ENCODE measurements around the gene DYSF. TPM values are rescaled to one million over a fixed set of nuclear protein-coding genes. Genes with fewer than 3 reads are reported as not detected.

DYSF gene
- total RNA-seq, 4 donors from 2014 or later: 3.7 to 18.7 (median 10.6) TPM

DNA sequence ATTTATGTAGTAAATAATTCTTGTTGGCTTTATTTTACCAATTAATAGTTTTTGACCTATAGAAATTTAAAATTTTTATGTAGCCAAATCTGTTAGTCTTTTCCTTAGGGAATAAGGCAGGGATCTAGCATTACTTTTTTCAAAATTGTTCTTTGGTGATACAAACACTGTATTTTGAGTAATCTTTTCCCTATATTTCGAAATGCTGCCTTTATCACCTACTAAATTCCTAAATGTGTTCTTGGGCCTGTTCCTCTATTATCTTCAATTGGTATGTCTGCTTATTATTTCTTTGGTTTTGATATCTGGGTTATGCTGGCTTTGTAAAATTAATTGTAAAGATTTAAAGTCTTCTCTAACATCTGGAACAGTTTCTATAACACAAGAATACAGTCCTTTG, 87.5 kb downstream of the DYSF start:
- DNase-seq: no peak
- 83 to 86% methylated on average over 1 of the region's 1 CpG for WGBS, 2 donors (ENCODE audit: low coverage in 1 of 2)
- no peak overlapping the region for H3K27ac ChIP-seq
- no peaks in the 10 kb centered on the region for H3K36me3 ChIP-seq
- peaks cover 0 to 19% (median 6%) of the 10 kb centered on the region in 4 donors for H3K4me1 ChIP-seq
- in situ Hi-C loops (cut with MboI; ENCODE audit: low pct_ligation_motif_present in 1 of 4, low pct_unique_long_range_greater_than_20kb in 1 of 4, low sequenced_read_pairs in 3 of 4): loop anchor here in 3 of 4 donors (25.0 kb wide), 3 partner anchors 621 to 1196 kb away; no protein-coding TSS in a partner anchor
- no peak overlapping the region for H3K4me3 ChIP-seq
- TF ChIP-seq POLR2A (IDR thresholded peaks at IDR 0.05) (no peak), EP300 (IDR thresholded peaks at IDR 0.05; ENCODE audit: low read depth) (no peak), POLR2AphosphoS5 (IDR thresholded peaks at IDR 0.05) (no peak)
- TF ChIP-seq, protein P1, sequence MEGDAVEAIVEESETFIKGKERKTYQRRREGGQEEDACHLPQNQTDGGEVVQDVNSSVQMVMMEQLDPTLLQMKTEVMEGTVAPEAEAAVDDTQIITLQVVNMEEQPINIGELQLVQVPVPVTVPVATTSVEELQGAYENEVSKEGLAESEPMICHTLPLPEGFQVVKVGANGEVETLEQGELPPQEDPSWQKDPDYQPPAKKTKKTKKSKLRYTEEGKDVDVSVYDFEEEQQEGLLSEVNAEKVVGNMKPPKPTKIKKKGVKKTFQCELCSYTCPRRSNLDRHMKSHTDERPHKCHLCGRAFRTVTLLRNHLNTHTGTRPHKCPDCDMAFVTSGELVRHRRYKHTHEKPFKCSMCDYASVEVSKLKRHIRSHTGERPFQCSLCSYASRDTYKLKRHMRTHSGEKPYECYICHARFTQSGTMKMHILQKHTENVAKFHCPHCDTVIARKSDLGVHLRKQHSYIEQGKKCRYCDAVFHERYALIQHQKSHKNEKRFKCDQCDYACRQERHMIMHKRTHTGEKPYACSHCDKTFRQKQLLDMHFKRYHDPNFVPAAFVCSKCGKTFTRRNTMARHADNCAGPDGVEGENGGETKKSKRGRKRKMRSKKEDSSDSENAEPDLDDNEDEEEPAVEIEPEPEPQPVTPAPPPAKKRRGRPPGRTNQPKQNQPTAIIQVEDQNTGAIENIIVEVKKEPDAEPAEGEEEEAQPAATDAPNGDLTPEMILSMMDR (IDR thresholded peaks at IDR 0.05): no peak
- intact Hi-C loops (cut with DNase I; ENCODE audit: low total_unique reads): no loop called here
- H3K27me3 ChIP-seq: peaks cover 2% of the 10 kb centered on the region
- H3K9me3 ChIP-seq: no peaks in the 10 kb centered on the region

DNA sequence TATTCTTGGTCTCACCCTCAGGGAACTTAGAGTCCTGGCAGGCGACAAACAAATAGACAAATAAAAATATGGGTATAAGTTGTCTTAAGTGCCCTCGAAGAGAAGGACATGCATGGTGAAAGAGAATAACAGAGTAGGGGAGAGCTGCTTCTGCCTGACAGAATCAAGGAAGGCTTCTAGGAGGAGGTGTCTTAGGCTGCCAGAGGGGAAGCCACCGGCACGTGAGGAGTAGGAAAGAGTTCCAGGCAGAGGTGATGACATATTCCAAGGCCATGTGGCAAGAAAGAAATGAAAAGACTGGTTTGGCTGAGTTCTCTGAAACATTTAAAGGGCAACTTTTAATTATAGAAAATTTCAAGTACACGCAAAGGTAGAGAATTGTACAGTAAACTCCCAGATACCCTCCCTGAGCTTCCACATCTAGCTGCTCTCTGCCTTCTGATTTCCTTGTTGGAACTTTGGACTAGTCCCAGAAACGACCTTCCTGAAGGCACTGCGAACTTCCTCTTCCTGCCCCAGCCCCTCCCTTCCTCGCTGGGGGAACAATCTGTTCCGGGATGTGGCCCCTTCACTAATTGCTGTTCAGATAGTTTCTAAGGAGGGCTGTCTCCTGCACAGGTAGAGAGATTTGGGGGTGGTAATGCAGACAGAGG, 91.7 kb downstream of the DYSF start:
- DNase-seq: peak; percentile 53
- WGBS, 2 donors (ENCODE audit: low coverage in 1 of 2): 49 to 66% methylated on average over 4 to 9 of the region's 9 CpGs
- intact Hi-C loops (cut with DNase I; ENCODE audit: low total_unique reads): loop anchor here (2.0 kb wide), 1 partner anchor 606 kb away; no protein-coding TSS in a partner anchor
- Histone ChIP-seq H3K27me3 (peaks cover 10% of the 10 kb centered on the region), H3K27ac (peak overlapping the region in 2 of 4 donors; percentile 32 to 39), H3K36me3 (no peaks in the 10 kb centered on the region), H3K4me1 (peaks cover 0 to 19% (median 8%) of the 10 kb centered on the region in 4 donors), H3K9me3 (no peaks in the 10 kb centered on the region), H3K4me3 (peak overlapping the region in 3 of 4 donors; percentile 3 to 29 (median 11))
- TF ChIP-seq, protein P1 (IDR thresholded peaks at IDR 0.05): no peak
- TF ChIP-seq POLR2AphosphoS5 (IDR thresholded peaks at IDR 0.05) (peak in 1 of 3 donors; percentile 43), EP300 (IDR thresholded peaks at IDR 0.05; ENCODE audit: low read depth) (no peak), POLR2A (IDR thresholded peaks at IDR 0.05) (no peak)
- in situ Hi-C loops (cut with MboI; ENCODE audit: low pct_ligation_motif_present in 1 of 4, low pct_unique_long_range_greater_than_20kb in 1 of 4, low sequenced_read_pairs in 3 of 4): loop anchor here in 3 of 4 donors (25.0 kb wide), 3 partner anchors 617 to 1192 kb away; no protein-coding TSS in a partner anchor

DNA sequence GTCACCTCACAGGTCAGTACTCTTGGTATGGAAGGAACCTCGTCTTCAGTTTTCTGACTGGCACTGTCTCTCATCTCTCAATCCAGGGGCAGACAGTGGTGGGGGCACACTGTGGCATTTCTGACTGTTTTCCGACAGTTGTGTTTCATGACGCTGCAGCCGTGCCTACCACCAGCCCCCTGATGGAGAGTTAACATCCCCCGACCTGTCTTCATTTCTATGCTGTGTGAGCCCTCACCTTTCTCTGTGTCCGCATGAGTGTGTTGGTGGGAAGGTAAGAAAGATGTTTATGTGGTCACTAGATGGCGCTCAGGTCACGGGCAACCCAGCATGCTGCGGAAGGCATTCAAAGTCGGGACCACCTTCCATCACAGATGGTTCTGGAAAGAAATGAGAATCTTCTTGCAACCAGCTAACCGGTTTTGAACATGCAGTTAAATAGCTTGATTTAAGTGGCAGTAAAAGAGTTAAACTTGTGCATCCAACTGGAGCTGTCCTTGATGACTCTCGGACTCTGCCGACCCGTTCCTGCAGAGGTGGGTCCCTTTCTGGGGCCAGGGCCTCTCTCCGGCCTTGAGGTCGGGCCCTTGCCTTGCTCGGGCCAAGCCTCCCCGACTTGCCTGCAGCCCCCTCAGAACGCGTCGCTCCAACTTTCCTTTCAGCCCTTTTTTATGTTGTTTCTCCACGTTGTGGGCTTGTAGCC, 92.4 kb downstream of the DYSF start:
- peak; percentile 36 for DNase-seq
- Histone ChIP-seq H3K4me1 (peaks cover 0 to 19% (median 8%) of the 10 kb centered on the region in 4 donors), H3K4me3 (peak overlapping the region in 3 of 4 donors; percentile 3 to 29 (median 11)), H3K36me3 (no peaks in the 10 kb centered on the region), H3K27me3 (peaks cover 10% of the 10 kb centered on the region), H3K27ac (peak overlapping the region in 1 of 4 donors; percentile 39), H3K9me3 (no peaks in the 10 kb centered on the region)
- TF ChIP-seq POLR2AphosphoS5 (IDR thresholded peaks at IDR 0.05): no peak
- TF ChIP-seq, protein P1 (IDR thresholded peaks at IDR 0.05): peak; percentile 54 to 61 (median 58)
- intact Hi-C loops (cut with DNase I; ENCODE audit: low total_unique reads): loop anchor here (2.0 kb wide), 1 partner anchor 605 kb away; no protein-coding TSS in a partner anchor
- in situ Hi-C loops (cut with MboI; ENCODE audit: low pct_ligation_motif_present in 1 of 4, low pct_unique_long_range_greater_than_20kb in 1 of 4, low sequenced_read_pairs in 3 of 4): loop anchor here in 3 of 4 donors (25.0 kb wide), 3 partner anchors 617 to 1192 kb away; no protein-coding TSS in a partner anchor
- WGBS, 2 donors (ENCODE audit: low coverage in 1 of 2): 45 to 75% methylated on average over 5 to 22 of the region's 22 CpGs

DNA sequence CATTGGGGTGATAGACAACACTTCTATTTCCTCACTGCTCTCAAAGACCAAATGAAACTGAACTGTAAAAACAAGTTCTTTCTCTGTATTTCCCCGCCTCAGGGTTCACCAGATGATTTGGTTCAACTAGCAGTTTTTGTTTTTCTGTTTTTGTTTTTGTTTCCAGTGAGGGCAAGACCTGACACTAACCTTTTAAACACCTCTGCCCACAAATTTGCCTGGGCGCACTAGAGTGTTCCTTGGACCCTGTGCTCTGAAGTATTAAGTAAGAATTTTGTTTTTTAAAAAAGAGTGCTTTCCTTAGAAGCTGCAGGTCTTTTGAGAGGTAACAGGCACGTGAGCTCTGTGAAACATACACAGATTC, 92.9 kb downstream of the DYSF start:
- intact Hi-C loops (cut with DNase I; ENCODE audit: low total_unique reads) (no loop called here), in situ Hi-C loops (cut with MboI; ENCODE audit: low pct_ligation_motif_present in 1 of 4, low pct_unique_long_range_greater_than_20kb in 1 of 4, low sequenced_read_pairs in 3 of 4) (loop anchor here in 3 of 4 donors (25.0 kb wide), 3 partner anchors 616 to 1191 kb away; no protein-coding TSS in a partner anchor)
- Histone ChIP-seq H3K9me3 (no peaks in the 10 kb centered on the region), H3K27me3 (peaks cover 10% of the 10 kb centered on the region), H3K36me3 (no peaks in the 10 kb centered on the region), H3K27ac (no peak overlapping the region), H3K4me1 (peaks cover 0 to 19% (median 8%) of the 10 kb centered on the region in 4 donors), H3K4me3 (no peak overlapping the region)
- DNase-seq: no peak
- TF ChIP-seq POLR2AphosphoS5 (IDR thresholded peaks at IDR 0.05) (no peak), EP300 (IDR thresholded peaks at IDR 0.05; ENCODE audit: low read depth) (no peak), POLR2A (IDR thresholded peaks at IDR 0.05) (no peak)
- TF ChIP-seq, protein P1 (IDR thresholded peaks at IDR 0.05): no peak
- 38 to 58% methylated on average over 3 of the region's 3 CpGs for whole genome bisulfite sequencing, 2 donors (ENCODE audit: low coverage in 1 of 2)

Data from transverse colon (tissue), 4 donors.